HG02642 (cell line): ENCODE data around the gene TNIP1.
A peak's percentile ranks its signal among the peaks of the same experiment; 100 is the strongest.

ENCODE experiments used
- ATAC-seq: cut with Tn5 transposase; IDR thresholded peaks from one replicate; pipeline ENCODE4 v1.9.1; 2021; ENCODE audit warnings: mild to moderate bottlenecking; ENCODE audit not compliant: unreplicated experiment, poor library complexity

The TNIP1 gene

GRCh38 chr5:151085517-151086041 lies 4.7 kb upstream of the TNIP1 start:
- ATAC-seq, result no peak

GRCh38 chr5:151084363-151084762 lies 3.5 kb upstream of the TNIP1 start:
- ATAC-seq, result no peak

- ATAC-seq, result no peak
Observed at GRCh38 chr5:151083081-151083676, 2.3 kb upstream of the TNIP1 start.

GRCh38 chr5:151082282-151082902 lies 1.6 kb upstream of the TNIP1 start:
- ATAC-seq, result no peak

- ATAC-seq, result no peak
Observed at GRCh38 chr5:151081431-151082281, 822 bp upstream of the TNIP1 start.

GRCh38 chr5:151079838-151080612 lies 809 bp downstream of the TNIP1 start:
- no peak for ATAC-seq

GRCh38 chr5:151078490-151079262 lies 2.2 kb downstream of the TNIP1 start:
- ATAC-seq, result peak; percentile 49

GRCh38 chr5:151077967-151078366 lies 2.9 kb downstream of the TNIP1 start:
- no peak for ATAC-seq

GRCh38 chr5:151077419-151077818 lies 3.4 kb downstream of the TNIP1 start:
- ATAC-seq, result no peak

GRCh38 chr5:151076616-151077015 lies 4.2 kb downstream of the TNIP1 start:
- no peak for ATAC-seq

GRCh38 chr5:151075698-151076331 lies 5.0 kb downstream of the TNIP1 start:
- no peak for ATAC-seq

- ATAC-seq, result no peak
Observed at GRCh38 chr5:151074557-151074956, 6.3 kb downstream of the TNIP1 start.

- no peak for ATAC-seq
Observed at GRCh38 chr5:151073280-151073679, 7.6 kb downstream of the TNIP1 start.

- no peak for ATAC-seq
Observed at GRCh38 chr5:151072630-151073025, 8.2 kb downstream of the TNIP1 start.

GRCh38 chr5:151071848-151072629 lies 8.8 kb downstream of the TNIP1 start:
- no peak for ATAC-seq

GRCh38 chr5:151071021-151071420 lies 9.8 kb downstream of the TNIP1 start:
- no peak for ATAC-seq

- ATAC-seq, result no peak
Observed at GRCh38 chr5:151070449-151070848, 10.4 kb downstream of the TNIP1 start.

- ATAC-seq, result peak; percentile 74
Observed at GRCh38 chr5:151068433-151069197, 12.2 kb downstream of the TNIP1 start.
